NCI-H526 treated with DMSO at 0.1 percent for 48 hours (cell line): ENCODE measurements around the gene SLC25A14.
"Not testable (repeated sequence)": the region's sequence is repeated elsewhere in the genome, so short reads cannot be mapped to it uniquely, and the experiment has no call there.

Experiments used
- DNase-seq: peaks from one replicate; lab custom pipeline; 2025; lab: John Stamatoyannopoulos, UW

The SLC25A14 gene

DNA sequence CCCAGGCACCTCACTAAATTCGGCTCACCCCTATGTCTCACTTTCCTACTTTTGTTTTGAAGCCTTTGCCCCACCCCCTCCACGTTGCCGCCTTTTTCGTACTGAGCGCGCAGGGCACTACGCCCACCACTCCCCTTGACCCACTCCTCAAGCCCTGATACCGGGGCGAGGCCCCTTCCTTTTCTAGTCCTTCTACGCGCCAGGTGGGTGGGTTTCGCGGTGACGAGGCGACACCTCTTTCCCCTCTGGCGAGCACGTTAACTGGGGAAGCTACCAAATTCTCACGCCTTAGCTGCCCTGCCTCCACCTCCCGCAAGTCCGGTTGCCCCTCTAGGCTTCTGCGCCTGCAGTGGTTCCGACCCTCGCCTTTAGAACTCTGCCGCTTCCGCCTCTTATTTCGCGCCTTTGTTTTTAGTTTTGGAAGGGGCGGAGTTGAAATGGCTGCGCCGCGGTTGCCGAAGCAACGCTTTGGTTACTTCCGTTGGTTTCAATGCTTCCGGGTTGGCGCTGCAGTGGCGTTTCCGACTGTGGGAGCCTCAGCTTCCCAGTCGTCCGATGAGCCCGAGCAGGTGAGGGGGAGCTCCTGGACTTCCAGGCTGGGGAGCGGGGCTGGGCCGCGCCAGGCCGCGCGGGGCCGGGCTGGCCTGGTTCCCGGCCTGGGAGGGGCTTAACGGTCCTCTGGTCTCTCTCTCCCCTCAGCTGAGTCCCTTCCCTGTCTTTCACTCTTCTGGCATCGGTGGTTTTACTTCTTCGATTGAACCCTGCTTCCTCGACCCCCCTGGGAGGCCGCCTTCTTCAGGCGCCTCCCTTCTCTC is at the start of gene SLC25A14:
Gene SLC25A14, plus strand, starts transcription at position 512 of the 815 bp plus-strand sequence. CDS start 360 bp downstream, outside the sequence.
- DNase-seq: peak; percentile 42

DNA sequence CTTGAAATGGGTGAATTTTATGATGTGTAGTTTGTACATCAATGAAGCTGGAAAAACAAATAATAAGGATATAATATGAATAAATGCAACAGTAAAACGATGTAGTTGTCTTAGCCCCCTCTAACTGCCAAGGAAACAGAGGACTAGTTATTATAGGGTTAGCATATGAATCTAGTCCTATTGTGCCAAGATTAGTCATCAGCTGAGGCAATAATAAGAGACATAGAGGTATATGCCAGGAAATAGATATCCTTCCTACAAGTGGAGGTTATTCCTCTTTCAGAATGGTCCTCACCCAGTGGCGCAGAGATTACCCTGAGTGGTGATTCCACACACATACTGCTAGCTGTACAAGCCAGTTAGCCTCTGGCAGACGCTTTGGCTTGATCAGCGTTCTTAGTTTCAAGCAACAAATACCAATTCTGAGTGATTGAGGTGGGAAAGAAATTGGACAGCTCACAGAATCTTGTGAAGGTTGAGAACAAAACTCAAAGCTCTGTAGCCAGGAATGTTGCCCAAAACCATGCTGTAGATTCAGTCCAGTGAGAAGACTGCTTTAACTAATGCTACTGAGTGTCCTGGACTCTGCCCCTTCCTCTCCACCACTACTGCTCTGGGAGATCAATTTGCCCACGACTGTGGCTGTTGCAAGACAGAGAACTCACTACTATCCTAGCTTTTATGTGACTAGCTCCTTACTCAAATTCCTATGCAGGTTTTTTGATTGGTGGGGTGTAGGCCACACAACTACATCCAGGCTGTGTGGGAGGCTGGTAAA is 44.0 kb upstream of the SLC25A14 start:
- DNase-seq: no peak

- DNase-seq: no peak
These were observed 43.4 kb upstream of the SLC25A14 start for GRCh38 chrX:130296297-130296678.

- no peak for DNase-seq
These were observed 43.0 kb upstream of the SLC25A14 start for GRCh38 chrX:130296743-130297142.

GRCh38 chrX:130299279-130300009 is 40.3 kb upstream of the SLC25A14 start:
- no peak for DNase-seq

DNA sequence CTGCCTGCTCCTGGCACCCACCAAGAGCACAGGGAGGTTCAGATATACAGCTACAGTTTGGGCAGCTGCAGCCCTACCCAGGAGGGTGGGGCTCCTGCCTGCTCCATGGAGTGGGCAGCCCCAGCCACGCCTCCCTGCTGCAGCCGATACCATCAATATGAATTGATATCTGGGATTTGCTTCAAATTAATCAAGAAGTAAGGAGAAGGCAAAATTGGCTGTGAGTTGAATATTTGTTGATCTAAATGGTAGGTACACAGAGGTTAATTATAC is 39.8 kb upstream of the SLC25A14 start:
- no peak for DNase-seq

DNA sequence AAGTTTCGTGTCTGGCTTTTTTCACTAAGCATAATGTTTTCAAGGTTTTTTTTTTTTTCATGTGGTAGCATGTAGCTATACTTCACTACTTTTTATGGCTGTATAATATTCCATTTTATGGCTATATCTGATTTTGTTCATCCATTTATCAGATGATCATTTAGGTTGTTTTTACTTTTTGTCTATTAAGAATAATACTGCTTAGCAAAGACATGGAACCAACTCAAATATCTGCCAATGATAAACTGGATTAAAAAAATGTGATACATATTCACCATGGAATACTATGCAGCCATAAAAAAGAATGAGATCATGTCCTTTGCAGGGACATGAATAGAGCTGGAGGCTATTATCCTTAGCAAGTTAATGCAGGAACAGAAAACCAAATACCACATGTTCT is 38.3 kb upstream of the SLC25A14 start:
- no peak for DNase-seq

DNA sequence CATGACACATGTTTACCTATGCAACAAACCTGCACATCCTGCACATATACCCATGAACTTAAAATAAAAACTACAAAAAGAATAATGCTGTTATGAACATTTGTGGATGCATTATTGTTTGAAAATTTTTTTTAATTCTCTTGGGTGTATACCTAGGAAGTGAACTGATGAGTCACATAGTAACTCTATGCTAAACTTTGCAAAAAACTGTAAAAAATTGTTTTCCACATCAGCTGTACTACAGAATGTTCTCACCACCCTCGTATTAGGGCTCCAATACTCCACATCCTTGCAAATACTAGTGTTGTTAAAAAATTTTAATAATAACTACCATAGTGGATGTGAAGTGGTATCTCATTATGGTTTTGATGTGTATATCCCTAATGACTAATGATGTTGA is 37.7 kb upstream of the SLC25A14 start:
- no peak for DNase-seq

GRCh38 chrX:130304587-130305368 is 34.9 kb upstream of the SLC25A14 start:
- DNase-seq: no peak

- not testable (repeated sequence) for DNase-seq
These were observed 19.8 kb upstream of the SLC25A14 start for GRCh38 chrX:130319886-130320285.

- DNase-seq: no peak
These were observed 18.2 kb upstream of the SLC25A14 start for GRCh38 chrX:130321550-130321949.

- DNase-seq: no peak
These were observed 9.6 kb upstream of the SLC25A14 start for GRCh38 chrX:130330146-130330545.

DNA sequence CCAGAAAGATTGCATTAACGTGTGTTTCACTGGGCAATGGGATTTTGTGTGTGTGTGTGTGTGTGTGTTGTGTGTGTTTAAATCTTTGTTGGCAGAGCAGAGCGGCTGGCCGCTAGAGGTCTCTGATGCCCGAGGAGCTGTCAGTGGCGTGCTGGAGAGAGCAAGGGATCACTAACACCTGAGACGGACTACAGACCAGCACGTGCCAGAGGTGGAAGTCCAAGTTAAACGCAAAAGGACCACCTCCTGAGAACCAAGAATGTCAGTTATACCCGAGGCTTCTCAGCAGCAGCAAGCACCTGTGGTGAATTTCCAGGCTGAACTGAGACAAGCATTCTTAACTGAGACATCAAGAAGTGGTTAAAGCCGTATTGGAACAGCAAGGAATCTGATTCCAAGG is 9.0 kb upstream of the SLC25A14 start:
- peak; percentile 28 for DNase-seq

DNA sequence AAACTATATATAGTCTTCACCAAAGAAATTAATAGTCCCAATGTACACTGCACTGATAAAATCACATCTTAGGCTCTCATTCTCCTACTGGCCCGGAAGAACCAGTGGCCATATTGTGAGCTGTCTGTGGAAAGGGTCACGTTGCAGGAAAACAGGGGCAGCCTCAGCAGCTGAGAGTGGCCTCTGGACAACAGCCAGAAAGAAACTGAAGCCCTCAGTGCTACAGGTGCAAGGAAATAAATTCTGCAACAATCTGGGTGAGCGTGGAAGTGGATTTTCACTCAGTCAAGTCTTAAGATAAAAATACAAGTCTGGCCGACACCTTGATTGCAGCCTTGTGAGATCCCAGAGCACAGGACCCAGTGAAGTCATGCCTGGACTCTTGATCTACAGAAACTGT is 3.2 kb upstream of the SLC25A14 start:
- DNase-seq: no peak

DNA sequence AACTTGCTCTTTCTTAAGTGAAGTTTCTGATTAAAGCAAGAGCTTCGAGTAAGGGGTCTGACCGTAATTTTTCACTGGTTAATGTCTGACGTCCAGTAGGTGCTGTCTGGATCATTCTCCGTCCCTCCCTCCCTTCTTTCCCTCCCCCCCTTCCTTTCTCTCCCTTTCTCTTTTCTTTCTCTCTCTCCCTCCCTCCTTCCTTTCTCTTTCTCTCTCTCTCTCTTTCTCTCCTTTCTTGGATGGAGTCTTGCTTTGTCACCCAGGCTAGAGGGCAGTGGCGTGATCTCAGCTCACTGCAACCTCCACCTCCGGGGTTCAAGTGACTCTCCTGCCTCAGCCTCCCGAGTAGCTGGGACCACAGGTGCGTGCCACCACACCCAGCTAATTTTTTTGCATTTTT is 850 bp upstream of the SLC25A14 start:
- DNase-seq: not testable (repeated sequence)

GRCh38 chrX:130340271-130340670 is 552 bp downstream of the SLC25A14 start:
- no peak for DNase-seq

- DNase-seq: no peak
These were observed 3.7 kb downstream of the SLC25A14 start for GRCh38 chrX:130343411-130343810.

GRCh38 chrX:130347321-130347720 is 7.6 kb downstream of the SLC25A14 start:
- no peak for DNase-seq

- DNase-seq: no peak
These were observed 11.8 kb downstream of the SLC25A14 start for GRCh38 chrX:130351567-130351966.

DNA sequence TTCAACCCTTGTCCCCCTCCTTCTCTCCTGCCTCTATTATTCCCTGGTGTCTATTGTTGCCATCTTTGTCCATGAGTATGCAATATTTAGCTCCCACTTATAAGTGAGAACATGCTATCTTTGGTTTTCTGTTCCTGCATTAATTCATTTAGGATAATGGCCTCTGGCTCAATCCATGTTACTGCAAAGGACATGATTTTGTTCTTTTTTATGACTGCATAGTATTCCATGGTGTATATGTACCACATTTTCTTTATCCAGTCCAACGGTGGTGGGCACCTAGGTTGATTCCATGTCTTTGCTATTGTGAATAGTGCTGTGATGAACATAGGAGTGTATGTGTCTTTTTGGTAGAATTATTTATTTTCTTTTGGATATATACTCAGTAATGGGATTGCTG is 12.3 kb downstream of the SLC25A14 start:
- not testable (repeated sequence) for DNase-seq

- DNase-seq: no peak
These were observed 36.4 kb downstream of the SLC25A14 start for GRCh38 chrX:130376077-130376476.
